WI38 (cell line): ENCODE data around the gene C1orf35.
A peak's percentile ranks its signal among the peaks of the same experiment; 100 is the strongest.

Experiments used
- H3K4me3 ChIP-seq: 2 replicates; pipeline ENCODE4 v1.5.1; 2011; ENCODE audit warnings: low read depth, mild to moderate bottlenecking, control low read depth, low read length
- CTCF ChIP-seq: IDR thresholded peaks from 2 replicates; pipeline ENCODE4 v1.5.1; 2012; ENCODE audit warnings: low read depth, mild to moderate bottlenecking, control low read depth, low read length

C1orf35 gene

DNA sequence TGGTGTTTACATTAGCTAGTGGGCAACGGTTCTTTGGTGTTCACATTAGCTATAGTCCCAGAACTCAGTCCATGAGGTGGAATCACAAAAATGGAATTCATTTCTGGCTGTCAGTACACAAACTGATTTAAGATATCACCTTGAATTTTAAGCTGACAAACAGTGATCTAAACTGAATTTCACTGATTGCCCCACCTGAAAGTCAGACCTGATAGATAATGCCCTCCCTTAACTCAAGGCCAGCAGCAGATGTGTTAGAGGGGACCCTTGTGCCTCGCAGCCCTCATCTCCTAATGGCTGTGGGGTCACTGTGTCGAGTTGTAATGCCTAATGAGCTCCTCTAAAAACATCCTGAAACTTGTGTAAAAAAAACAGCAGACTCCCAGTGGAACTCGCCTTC, 12.0 kb downstream of the C1orf35 start:
- H3K4me3 ChIP-seq, result no peak overlapping the region

GRCh38 chr1:228090613-228091081, 12.5 kb downstream of the C1orf35 start:
- TF ChIP-seq CTCF, result no peak
- H3K4me3 ChIP-seq, result no peak overlapping the region

More for the DNA sequence above, 12.0 kb downstream of the C1orf35 start:
- TF ChIP-seq CTCF, result no peak

GRCh38 chr1:228089519-228090380, 13.4 kb downstream of the C1orf35 start:
- no peak for TF ChIP-seq CTCF
- H3K4me3 ChIP-seq, result no peak overlapping the region

GRCh38 chr1:228088586-228089498, 14.3 kb downstream of the C1orf35 start:
- no peak overlapping the region for H3K4me3 ChIP-seq

DNA sequence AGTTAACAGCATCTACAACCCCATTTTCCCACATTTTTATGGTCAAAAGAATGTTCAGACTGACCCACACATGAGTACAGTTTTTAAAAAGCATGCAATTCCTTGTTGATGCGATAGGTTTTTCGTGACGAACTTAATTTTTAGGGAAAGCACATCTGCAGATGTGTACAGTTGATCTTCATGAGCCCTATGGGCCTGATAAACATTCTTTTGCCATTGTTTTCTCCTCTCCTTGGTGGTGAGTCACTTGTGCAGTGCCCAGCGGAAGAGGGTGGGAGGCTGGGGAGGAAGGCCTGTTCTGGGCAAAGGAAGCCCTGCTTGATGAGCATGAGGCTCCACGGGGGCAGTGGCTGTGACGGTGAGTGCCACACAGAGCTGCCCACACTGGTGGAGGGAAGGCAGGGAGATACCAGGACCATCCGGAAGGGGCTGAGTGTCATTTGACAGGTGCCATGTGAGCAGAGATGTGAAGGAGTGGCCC, 15.3 kb downstream of the C1orf35 start:
- peak overlapping the region; percentile 1 for H3K4me3 ChIP-seq
- no peak for TF ChIP-seq CTCF

More at GRCh38 chr1:228088586-228089498, 14.3 kb downstream of the C1orf35 start:
- TF ChIP-seq CTCF, result no peak

DNA sequence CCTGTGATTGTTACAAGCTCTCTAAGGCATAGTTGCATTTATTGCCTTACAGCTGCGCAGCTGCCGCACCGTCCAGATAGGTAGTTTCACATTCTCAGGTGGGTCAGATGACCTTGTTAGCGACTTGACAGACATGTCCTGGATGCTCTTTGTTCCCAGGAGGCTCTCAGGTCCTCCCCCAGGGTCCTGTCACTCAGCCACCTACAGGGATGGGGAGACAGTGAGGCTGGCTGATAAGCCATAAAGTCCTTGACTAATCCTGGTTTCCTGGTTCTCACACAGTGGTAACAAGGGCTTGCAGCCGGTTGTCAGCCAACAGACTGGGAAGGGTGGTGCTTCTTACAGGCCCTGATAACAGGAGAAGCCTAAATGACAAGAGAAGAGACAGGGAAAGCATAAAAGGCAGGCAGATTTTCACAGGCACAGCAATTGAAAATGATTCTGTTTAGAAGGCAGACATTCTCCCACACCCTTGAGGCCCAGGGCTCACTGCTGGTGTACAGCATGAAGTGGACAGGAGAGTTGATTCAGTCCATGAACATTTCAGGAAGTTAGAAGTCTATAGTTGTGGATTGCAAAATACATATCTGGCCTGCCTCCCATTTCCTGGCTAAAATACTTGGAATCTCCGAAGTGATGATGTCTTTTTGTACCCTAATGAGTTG, 17.7 kb downstream of the C1orf35 start:
- no peak for TF ChIP-seq CTCF
- H3K4me3 ChIP-seq, result peak overlapping the region; percentile 97
